Stimulated activated CD8-positive, alpha-beta memory T cell treated with anti-CD3 and anti-CD28 coated beads, Interleukin-4, amount 100 ng/mL, for 48 hours (primary cell): ENCODE data around the gene DGUOK.

Source experiments
- DNase-seq: peaks from one replicate; pipeline ENCODE4 v3.0.0-alpha.2; 2020

Gene DGUOK

GRCh38 chr2:74001781-74002504, 75.3 kb downstream of the DGUOK start:
- peak; percentile 52 for DNase-seq

- peak; percentile 82 for DNase-seq
Observed at GRCh38 chr2:74002505-74003421, 76.1 kb downstream of the DGUOK start.

- DNase-seq = no peak
Observed at GRCh38 chr2:74003494-74004211, 77.0 kb downstream of the DGUOK start.

GRCh38 chr2:74004212-74005182, 77.8 kb downstream of the DGUOK start:
- no peak for DNase-seq

- no peak for DNase-seq
Observed at GRCh38 chr2:74005786-74006185, 79.1 kb downstream of the DGUOK start.

GRCh38 chr2:74006459-74006858, 79.8 kb downstream of the DGUOK start:
- DNase-seq = peak; percentile 12

- peak; percentile 12 for DNase-seq
Observed at GRCh38 chr2:74007121-74007520, 80.4 kb downstream of the DGUOK start.

- no peak for DNase-seq
Observed at GRCh38 chr2:74007711-74008110, 81.0 kb downstream of the DGUOK start.
